ENCODE results near the gene CCDC102A.

Gene CCDC102A

DNA sequence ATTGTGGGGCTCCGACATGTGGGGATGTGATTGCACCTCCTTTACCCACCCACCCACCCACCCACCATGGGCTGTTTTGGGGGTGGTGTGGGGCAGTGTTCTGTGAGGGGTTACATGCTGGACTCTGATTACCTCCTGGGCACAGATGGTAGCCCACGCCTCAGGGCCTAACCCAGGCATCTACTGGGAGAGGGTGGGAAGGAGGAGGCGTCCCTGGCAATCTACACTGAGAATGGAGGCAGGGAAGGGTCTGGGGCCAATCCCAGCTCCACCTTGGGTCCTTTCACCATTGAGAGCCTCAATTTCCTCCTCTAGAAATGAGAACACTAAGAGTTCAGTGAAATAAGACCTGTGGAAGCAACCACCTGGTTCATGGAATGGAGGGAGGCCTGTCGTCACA, 38.3 kb downstream of the CCDC102A start:
- no peak for DNase-seq

DNA sequence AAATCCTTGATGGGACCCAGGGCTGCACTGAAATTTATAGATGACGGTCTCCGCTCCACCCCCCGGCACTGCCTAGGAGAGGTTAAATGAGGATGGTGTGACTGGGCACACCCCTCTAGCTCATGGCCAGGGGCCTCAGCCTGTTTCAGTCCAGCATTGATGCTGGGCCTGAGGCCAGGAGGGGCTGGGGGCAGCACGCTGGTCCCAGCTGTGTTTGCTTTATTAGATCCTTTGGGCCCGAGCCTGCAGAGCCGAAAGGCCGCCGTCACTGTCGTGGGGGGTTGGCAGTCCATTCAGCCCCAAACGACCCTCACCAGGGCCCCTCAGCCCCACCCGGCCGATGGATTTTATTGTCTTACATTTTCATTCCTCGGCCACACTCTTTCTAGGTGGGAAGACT, 39.2 kb downstream of the CCDC102A start:
- no peak for DNase-seq

DNA sequence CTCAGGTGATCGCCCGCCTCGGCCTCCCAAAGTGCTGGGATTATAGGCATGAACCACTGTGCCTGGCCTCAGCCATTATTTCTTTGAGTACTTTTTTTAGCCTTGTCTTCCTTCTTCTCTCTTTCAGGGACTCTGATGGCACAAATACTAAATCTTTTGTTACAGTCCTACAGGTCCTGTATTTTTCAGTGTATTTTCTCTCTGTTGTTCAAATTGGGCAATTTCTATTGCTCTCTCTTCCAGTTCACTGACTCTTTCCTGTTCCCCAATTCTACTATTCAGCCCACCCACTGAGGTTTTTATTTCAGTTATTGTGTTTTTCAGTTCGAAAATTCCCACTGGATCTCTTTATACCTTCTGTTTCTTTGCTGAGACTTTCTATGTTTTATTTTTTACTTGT, 42.6 kb downstream of the CCDC102A start:
- no peak for DNase-seq

DNA sequence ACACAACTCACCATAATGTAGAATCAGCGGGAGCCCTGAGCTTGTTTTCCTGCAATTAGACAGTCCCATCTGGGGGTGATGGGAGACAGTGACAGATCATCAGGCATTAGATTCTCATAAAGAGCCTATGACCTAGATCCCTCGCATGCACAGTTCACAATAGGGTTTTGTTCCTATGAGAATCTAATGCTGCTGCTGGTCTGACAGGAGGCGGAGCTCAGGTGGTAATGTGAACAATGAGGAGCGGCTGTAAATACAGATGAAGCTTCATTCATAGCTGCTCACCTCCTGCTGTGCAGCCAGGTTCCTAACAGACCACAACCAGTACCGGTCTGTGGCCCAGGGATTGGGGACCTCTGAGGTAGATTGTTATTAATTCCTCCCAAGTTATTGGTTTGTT, 47.1 kb downstream of the CCDC102A start:
- no peak for DNase-seq

DNA sequence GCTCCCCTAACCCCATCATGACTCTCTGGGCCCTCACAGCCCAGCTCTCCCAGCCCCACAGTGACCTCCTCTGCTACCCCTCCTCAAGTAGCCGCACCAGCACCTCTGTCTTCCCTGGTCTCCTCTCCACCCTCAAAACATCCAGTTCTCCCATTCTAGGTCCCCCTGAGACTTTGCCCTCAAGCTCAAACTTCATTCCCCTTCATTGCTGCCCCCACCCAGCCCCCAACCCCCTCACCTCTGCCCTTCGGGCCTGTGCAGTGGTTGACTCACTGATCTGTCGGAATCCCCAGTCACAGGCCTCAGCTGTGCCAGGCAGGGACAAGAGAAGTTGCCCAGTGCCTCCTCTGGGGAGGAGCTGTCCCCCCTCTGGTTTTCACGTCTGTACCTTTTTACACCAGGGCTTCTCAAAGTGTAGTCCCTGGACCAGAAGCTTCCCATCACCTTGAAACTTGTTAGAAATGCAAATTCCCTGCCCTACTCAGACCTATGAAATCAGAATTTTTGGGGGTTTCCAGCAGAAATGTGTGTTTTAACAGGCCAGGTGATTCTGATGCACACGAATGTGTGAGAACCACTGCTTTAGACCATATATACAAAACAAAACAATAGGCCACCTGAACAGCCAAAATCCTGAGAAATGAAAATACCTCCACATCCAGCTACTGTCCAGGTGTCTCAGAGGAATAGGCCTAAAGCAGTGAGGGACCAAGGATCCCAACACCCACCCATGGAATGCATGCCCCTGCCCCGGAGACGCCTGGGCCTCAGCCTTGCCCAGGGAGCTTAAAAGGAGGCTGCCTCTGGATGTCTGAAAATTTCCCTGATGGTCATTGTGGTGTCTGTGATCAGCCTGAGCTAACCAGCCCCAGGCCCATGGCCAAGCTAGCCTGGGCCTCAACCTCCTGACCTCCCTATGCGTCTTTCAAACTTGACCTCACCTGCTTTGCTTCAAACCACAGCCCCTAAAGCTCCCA, 49.2 kb downstream of the CCDC102A start:
- DNase-seq = no peak

DNA sequence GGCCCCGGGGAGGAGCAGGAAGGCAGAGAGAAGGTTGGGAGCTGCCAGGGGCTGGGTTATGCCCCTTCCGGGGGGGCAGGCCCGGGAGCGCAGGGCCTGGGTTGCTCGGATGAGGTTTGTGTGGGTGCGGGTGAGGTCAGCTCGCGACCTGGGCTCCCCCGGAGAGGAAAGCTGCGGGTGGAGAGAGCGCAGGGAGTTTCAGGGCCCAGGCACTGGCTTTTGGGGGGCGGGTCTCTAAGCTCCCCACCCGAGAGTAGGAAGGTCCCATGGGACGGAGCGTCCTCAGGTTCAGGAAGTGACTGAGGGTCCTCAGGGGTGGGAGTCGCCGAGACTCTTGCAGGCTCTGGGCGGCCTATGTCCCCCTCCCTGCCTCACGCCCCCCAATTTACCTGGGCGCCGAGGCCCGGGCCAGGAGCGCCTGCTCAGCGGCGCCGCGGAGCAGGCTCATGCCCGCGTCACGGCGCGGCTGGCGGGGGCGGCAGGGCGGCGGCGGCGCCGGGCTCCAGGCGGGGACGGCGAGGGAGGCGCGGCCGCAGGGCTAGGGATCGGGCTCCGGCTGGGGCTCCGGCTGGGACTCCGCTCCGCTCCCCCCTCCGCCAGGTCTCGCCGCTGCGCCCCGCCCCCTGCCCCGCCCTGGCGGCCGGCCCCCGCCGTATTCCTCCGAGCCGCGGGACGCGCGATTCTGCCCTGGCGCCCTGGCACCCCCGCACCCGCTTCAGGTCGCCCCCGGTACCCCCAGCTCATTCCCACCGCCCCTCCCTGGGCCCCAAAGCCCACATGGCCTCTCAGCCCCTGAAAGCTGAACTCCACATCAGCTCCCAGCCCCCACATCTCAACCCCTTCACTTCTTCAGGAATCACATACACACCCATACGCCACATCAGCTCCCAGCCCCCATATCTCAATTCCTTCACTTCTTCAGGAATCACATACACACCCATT, 50.2 kb downstream of the CCDC102A start, which contains the start of gene DOK4:
Gene DOK4, minus strand, starts transcription at position 578 of the 942 bp plus-strand sequence. CDS start 6,986 bp downstream, outside the sequence.
- peak; percentile 67 for DNase-seq

DNA sequence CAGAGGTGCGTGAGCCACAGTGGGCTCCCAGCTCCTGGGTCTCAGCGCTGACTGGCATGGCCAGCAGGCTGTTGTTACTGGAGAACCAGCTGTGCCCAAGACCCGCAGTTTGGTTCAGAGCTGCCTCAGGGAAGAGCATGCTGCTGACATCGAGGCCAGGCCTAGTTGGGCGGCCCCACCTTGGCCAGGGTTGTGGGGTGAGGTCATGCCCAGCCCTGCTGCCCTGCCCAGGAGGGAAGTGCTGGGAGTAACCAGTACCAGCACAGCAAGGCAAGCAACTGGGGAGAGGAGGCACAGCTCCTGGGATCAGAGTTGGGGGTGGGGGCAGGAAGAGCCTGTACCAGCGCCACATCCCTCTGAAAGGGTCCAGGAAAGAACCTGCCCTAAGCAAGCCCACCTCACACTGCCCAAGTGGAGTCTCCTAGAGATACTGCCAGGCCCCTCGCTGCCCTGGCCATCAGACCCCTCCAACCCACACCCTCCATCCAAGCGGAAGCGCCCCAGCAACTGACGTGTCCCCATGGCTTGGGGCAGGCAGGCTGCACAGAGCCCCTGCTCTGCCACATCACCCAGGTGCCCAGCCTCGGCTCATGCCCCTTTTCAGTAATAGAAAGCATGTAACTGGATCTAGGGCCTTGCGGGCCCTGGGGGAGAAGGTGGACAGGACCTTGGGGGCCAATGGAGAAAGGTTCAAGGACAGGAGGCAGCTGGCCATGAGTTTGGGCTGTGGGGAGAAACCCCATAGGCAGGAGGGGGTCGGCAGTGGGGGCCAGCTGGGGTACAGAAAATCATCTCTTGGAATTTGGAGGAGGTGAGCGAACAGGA, 51.1 kb downstream of the CCDC102A start:
- DNase-seq = no peak

DNA sequence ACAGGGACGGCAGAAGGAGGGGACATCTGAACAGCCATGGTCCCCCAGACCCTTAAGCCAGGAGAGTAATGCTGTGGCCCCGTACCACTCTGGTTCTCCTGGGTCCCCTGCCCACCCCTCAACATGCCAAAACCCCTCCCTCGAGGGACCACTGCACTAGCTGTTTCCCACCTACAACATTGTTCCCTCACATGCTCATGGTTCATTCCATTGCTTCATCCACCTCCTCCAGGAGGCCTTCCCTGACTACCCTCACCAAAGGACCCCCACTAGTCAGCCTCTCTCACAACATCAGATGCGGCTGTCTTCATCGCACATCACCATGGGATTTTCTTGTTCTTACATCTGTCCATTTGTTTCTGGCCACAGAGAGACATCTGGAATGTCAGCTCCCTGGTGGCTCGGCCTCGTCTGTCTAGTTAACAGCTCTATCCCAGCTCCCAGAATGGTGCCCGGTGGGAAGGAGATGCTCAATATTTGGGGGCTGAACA, 51.8 kb downstream of the CCDC102A start:
- no peak for DNase-seq

DNA sequence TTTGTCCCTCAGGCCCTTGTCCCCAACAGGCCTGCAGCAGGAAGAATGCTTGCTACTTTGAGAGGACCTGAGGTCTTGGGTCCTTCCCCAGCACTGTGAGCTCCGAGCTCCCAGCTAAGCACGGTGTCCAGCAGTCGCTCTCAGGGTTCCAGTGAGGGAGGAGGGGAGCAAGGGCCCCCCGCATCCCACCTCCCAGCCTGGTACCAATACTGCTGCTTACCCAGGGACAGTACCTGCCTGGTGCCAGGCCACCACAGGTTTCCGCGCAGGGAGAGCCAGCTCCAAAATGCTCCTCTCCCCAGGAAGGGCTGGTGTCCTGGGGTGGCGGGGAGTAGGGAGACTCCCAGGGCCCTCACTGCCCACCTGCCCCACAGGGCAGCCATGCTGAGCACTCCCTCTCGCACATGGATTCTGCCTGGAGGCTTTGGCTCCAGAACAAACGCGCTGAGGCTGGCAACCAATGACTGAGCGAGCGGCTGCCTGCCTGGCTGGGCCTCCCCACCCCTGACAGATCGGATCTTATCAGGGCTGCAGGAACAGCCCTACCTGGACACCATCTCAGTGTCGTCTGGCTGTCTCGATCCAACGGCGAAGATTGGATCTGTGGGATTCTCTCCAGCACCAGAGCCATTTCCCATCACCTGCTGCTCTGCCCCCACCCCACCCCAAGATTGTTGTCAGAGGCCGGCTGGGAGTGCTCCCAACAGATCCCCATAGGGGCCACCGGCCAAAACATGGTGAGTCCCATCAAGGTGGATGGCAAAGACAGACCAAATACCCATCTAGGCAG, 52.5 kb downstream of the CCDC102A start:
- no peak for DNase-seq

DNA sequence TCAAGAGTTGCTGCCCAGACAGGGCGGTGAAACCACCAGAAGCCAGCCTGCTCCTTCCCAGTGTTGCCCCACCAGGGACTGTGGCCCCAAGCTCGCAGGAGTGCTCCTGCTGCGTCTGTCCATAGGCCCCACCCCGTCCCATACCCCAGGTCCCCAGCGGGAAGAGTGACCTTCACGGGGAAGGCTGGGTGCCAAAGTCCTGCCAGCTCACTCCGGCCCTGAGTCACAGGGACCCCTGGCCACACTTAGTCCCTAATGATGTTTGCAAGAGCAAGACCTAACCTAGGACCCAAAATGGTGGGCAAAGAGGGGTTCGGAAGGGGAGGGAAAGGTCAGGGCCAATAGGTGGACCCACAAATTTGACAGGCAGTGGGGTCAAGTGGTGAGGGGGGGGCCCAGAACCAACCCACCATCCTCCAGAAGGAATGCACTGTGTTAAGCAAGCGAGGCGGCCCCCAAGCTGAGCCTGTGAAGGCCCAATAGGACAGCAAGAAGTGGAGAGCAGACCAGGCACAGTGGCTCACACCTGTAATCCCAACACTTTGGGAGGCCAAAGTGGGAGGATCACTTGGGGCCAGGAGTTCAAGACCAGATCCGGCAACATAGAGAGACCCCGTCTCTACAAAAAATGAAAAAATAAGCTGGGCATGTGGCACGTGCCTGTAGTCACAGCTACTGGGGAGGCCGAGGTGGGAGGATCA, 53.4 kb downstream of the CCDC102A start:
- no peak for DNase-seq

DNA sequence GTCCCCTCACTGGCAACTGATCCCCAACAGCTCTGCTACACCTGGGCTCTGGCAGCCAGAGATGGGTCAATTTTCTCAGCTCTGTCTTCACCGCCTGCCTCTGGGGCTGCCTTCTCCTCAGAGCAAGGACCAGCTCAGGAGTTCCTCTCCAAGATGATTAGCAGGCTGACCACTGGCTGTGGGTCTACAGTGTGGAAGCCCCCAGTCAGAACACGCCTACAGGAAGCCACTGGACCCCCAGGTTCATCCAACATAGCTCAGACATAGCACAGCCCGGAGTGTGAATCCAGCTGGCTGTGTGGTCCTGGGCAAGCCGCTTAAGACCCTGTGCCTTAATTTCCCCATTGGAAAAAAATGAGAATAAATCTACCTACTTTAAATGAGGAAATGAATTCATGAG, 55.0 kb downstream of the CCDC102A start:
- no peak for DNase-seq

DNA sequence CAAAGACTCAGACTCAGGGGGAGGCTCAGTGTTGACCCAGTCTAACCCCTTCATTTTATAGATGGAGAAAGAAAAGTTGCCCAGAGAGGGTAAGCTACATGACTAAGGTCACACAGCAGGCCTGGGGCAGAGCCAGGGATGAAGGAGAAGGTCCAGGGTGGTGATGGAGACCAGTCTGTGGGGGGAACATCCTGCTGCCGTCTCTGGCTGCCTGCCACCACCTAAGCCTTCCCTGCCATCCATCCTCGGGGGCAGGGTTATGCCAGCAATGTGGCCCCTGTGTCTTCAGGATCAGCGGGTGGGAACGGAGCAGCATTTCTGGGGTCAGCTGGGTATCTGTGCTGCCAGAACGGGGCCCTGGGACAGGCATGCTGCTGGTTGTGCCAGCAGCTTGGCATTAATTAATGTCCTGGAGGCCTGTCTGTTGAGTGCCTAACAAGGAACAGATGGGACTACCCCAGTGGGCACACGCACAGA, 55.6 kb downstream of the CCDC102A start:
- DNase-seq = no peak

DNA sequence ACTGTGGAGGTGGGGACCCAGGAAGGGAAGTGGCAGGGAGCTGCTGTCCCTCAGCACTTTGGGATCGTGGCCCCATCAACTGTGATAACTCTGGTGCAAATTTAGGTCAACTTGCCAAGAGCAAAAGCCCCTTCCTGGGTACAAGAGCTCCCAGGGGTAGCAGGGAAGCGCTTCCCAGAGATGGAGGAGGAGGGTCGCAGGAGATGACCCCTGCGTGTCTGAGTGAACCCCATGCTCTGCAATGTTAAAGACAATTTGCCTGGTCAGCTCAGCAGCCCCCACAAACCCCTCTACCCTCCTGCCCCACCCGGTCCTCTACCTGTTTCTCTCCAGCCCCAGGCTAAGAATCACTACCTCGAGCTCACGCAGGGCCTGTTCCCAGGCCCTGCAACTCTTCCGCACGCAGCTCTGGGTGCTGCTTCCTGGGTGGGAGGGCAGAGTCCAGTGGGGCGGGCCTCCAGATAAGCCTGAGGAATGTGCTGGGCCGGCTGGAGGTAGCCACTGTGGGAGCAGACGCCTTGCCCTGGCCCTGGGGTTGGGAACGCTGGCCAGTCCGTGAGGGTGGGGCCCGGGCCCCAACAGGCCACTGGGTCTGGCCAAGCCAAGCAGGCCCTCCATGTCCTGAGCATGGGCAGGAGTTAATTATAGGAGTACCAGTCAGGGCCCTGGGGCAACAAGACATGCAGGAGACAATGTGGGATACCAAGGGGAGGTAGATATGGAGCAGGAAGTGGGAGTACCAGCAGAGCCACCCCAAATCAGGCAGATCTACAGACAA, 56.2 kb downstream of the CCDC102A start:
- no peak for DNase-seq

DNA sequence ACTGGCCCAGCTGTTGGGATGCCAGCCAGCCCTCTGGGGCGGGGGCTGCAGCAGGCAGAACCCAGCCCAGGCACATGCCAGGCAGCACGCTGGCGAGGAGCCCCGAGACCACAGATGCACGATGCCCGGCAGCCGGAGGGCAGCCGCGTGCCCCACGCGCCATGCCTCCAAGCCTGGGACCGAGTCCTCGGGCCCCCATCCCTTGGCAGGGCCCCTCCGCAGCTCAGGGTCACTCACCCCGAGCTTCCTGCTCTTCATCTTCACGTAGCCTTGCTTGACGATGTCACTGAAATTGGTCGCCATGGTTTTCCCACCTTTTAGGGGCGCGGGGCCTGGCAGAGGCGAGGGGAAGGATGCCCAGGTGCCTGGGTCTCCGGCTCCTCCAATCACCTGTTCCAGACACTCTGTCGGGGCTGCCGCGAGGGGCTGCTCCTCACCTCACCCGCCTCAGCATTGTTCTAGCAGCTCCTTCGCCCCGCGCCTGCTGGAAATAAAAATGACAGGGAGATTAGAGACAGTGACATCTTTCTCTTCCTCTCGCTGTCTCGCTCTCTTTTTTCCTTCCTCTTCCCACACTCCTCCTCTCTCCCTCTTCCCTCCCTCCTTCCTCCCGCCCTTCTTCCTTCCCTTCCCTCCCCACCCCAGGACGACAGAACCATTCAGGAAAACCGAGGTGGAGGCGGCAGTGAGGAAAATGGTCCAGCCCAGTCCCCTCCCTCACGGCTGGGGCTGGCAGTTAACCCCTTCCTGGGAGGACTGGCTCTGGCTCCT, 57.0 kb downstream of the CCDC102A start:
- no peak for DNase-seq

DNA sequence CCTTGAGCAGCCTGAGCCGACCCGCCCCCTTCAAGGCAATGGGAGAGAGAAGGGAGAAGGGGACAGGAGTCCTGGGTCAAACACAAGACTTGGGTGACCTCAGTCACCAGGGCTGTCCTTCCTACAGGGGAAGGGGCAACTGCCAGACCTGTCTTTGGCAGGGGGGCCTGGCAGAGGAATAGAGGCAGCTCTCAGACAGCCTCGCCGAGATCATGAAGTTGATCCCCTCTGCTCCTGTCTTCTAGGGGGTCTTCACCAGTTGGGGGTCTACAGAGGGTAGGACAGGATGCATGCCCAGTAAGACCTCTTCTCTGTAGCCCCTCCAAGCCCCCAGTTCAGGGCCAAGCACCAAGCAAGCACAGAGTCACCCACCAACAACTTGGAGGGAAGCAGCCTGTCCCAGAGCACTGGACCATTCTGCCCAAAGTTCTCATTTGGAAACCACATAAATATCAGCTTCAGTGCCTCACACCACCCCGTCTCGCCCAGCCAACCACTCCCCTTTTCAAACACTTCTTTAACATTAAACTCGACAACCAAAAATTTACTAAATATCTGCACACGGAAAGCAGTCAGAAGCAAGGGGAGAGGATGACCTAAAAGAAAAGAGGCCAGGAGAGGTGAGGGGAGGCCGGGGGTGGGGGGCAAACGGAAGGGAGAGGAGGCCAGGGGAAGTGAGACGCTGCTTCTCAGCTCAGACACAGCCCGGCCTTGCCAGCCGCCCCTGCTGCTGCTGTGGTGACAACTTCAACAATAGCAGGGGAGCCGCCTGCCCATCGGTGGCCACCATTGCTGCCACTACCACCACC, 57.8 kb downstream of the CCDC102A start:
- no peak for DNase-seq

DNA sequence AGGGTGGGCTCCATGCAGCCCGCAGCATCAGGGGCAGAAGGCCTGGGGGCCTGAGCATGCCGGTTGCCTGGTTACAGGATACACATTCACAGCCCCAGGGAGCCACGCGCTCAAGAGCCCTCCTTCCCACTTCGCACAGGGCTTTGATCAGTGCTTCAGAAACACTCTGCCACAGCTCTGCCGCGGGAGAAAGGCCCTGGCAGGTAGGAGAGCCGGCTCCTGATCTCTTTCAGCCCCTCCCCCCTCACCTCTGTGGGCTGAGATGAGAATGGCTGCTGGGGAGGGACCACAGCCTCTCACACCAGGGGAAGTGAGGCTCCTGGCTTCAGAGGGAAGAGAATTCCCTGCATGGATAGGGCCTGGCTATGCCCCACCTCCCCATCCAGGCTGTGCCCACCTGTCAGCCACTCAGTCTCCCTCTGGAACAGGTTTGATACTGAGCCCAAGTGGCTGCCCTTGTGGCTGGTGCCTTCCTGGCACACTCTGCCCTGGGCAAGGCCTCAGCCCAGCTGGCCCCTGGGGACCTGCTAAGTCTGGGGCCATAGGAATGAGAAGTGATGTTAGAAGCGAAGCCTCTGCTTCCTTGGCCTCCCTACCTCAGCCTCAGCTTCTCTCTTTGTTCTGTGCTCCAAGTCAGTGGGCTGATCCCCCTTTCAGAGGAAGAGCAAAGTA, 58.7 kb downstream of the CCDC102A start:
- DNase-seq = no peak

DNA sequence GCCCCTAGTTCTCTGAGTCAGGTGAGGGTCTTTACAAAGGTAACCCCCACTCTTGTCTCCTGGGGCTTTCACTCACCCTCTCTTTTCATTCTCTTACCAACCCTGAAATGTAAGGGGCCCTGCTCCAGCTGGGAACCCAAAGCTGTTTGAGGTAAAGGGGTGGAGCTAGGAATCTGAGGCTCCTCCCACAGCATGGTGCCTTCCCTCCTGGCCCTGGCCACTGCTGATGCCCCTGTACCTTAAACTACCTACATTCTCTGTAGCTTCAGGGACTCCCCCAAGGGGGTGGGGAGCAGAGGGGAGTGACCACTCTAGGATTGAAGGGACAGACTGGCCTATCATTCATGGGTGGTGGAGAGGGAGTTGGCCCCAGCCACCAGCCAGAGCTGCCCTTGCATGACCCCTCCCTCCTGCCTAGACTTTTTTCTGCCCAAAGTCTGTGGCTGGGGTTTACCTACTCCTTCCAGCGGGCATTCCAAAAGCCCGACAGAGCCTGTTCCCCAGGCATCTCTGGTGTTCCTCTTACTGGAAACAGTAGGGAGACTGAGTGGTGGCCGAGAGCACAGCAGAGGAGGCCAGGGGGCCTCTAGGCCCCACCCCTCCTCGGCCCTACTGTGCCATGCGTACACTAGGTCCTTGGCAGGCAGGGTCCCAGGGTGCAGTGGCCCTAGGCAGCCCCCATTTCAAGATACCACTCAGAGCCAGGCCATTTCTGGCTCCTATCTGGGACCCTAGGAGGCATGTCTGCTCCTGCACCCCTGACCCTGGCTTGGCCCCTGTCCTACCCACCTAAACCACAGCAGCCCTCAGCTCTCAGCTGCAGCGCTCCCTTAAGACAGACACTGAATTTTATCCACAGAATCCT, 59.6 kb downstream of the CCDC102A start:
- DNase-seq = no peak

Measured in amniotic stem cell (primary cell).